GM21619 (cell line): ENCODE results near the gene PAGE4.
A peak's percentile ranks its signal among the peaks of the same experiment; 100 is the strongest.

Source experiments
- ATAC-seq: cut with Tn5 transposase; IDR thresholded peaks from one replicate; pipeline ENCODE4 v1.9.1; 2021; ENCODE audit not compliant: unreplicated experiment

PAGE4 gene

GRCh38 chrX:49829016-49829415 lies at the start of gene PAGE4:
TSS of gene PAGE4 (plus strand) at chrX:49829303. CDS start at chrX:49830429, 1,126 bp downstream.
- no peak for ATAC-seq

GRCh38 chrX:49784747-49785280 lies 44.3 kb upstream of the PAGE4 start:
- no peak for ATAC-seq

- ATAC-seq, result no peak
Observed at GRCh38 chrX:49792376-49792775, 36.7 kb upstream of the PAGE4 start.

- ATAC-seq, result no peak
Observed at GRCh38 chrX:49793686-49794085, 35.4 kb upstream of the PAGE4 start.

- no peak for ATAC-seq
Observed at GRCh38 chrX:49799828-49800227, 29.3 kb upstream of the PAGE4 start.

- no peak for ATAC-seq
Observed at GRCh38 chrX:49809891-49810632, 19.0 kb upstream of the PAGE4 start.

GRCh38 chrX:49812177-49812576 lies 16.9 kb upstream of the PAGE4 start:
- ATAC-seq, result no peak

- no peak for ATAC-seq
Observed at GRCh38 chrX:49816435-49816834, 12.7 kb upstream of the PAGE4 start.

- peak; percentile 72 for ATAC-seq
Observed at GRCh38 chrX:49838374-49838773, 9.3 kb downstream of the PAGE4 start.

- ATAC-seq, result no peak
Observed at GRCh38 chrX:49840679-49841078, 11.6 kb downstream of the PAGE4 start.

GRCh38 chrX:49842621-49843020 lies 13.5 kb downstream of the PAGE4 start:
- no peak for ATAC-seq

- ATAC-seq, result no peak
Observed at GRCh38 chrX:49844611-49845010, 15.5 kb downstream of the PAGE4 start.

GRCh38 chrX:49845701-49846403 lies 16.7 kb downstream of the PAGE4 start:
- ATAC-seq, result peak; percentile 57

- no peak for ATAC-seq
Observed at GRCh38 chrX:49846522-49846921, 17.4 kb downstream of the PAGE4 start.

GRCh38 chrX:49848275-49848674 lies 19.2 kb downstream of the PAGE4 start:
- no peak for ATAC-seq

GRCh38 chrX:49850028-49850427 lies 20.9 kb downstream of the PAGE4 start:
- ATAC-seq, result no peak

- ATAC-seq, result no peak
Observed at GRCh38 chrX:49853661-49854060, 24.6 kb downstream of the PAGE4 start.

GRCh38 chrX:49856819-49857218 lies 27.7 kb downstream of the PAGE4 start:
- ATAC-seq, result no peak

GRCh38 chrX:49858341-49858740 lies 29.2 kb downstream of the PAGE4 start:
- ATAC-seq, result no peak

- ATAC-seq, result no peak
Observed at GRCh38 chrX:49859491-49859890, 30.4 kb downstream of the PAGE4 start.

- no peak for ATAC-seq
Observed at GRCh38 chrX:49860867-49861535, 31.9 kb downstream of the PAGE4 start.

GRCh38 chrX:49862093-49862492 lies 33.0 kb downstream of the PAGE4 start:
- no peak for ATAC-seq
